ENCODE results near the gene GTF2H3. TPM values are rescaled to one million over a fixed set of nuclear protein-coding genes. Genes with fewer than 3 reads are reported as not detected.

GTF2H3 gene
- polyA plus RNA-seq, 1 of the 3 experiments (the other 2 are of a cell fraction) = 22.4 TPM

GRCh38 chr12:123705935-123706334 is 72.3 kb downstream of the GTF2H3 start:
- H3K27ac ChIP-seq (ENCODE audit: low read depth in 2 of 2, low read length in 1 of 2) = no peak overlapping the region
- POLR2A ChIA-PET = no interaction called here
- CTCF ChIA-PET = no interaction called here
- no peaks in the 10 kb centered on the region for H3K27me3 ChIP-seq (ENCODE audit: insufficient read depth)
- 75% methylated on average over 3 of the region's 3 CpGs for WGBS (ENCODE audit: low lambda C conversion rate)
- peaks cover 3% of the 10 kb centered on the region for H3F3A ChIP-seq (replicated peaks; ENCODE audit: insufficient read depth)
- H3K4me3 ChIP-seq (ENCODE audit: low read depth in 2 of 2, low read length in 1 of 2) = no peak overlapping the region
- H3K9me3 ChIP-seq = no peaks in the 10 kb centered on the region
- DNase-seq = peak; percentile 25
- no peak for TF ChIP-seq NFIC (IDR thresholded peaks at IDR 0.05; ENCODE audit: borderline replicate concordance)
- TF ChIP-seq EZH2phosphoT487 (IDR thresholded peaks at IDR 0.05; ENCODE audit: borderline replicate concordance, low read depth) = no peak
- no peak for TF ChIP-seq IRF3 (IDR thresholded peaks at IDR 0.05; ENCODE audit: low read depth, low read length)
- TF ChIP-seq POLR2AphosphoS5 (IDR thresholded peaks at IDR 0.05; ENCODE audit: low read depth, low read length) = no peak
- TF ChIP-seq MEF2A (IDR thresholded peaks at IDR 0.05; ENCODE audit: borderline replicate concordance, low read depth) = no peak
- H4K20me1 ChIP-seq (ENCODE audit: insufficient read depth) = no peaks in the 10 kb centered on the region
- H3K9ac ChIP-seq = no peak overlapping the region
- no peak overlapping the region for H3K4me2 ChIP-seq
- H3K79me2 ChIP-seq (ENCODE audit: insufficient read depth) = no peaks in the 10 kb centered on the region
- peaks cover 4 to 28% of the 10 kb centered on the region in 2 experiments for H3K36me3 ChIP-seq (replicated peaks in 1 of 2; ENCODE audit: control insufficient read depth in 1 of 2, insufficient read depth in 2 of 2, low read length in 1 of 2)
- H3K4me1 ChIP-seq (ENCODE audit: control insufficient read depth in 1 of 2, insufficient read depth in 2 of 2, low read depth in 1 of 2, low read length in 1 of 2) = no peaks in the 10 kb centered on the region
- no peaks in the 10 kb centered on the region for H3K9me2 ChIP-seq
- H2AFZ ChIP-seq (ENCODE audit: low read depth) = no peak overlapping the region

- H3F3A ChIP-seq (replicated peaks; ENCODE audit: insufficient read depth) = peaks cover 3% of the 10 kb centered on the region
- no peaks in the 10 kb centered on the region for H3K4me1 ChIP-seq (ENCODE audit: control insufficient read depth in 1 of 2, insufficient read depth in 2 of 2, low read depth in 1 of 2, low read length in 1 of 2)
- no peaks in the 10 kb centered on the region for H4K20me1 ChIP-seq (ENCODE audit: insufficient read depth)
- DNase-seq = no peak
- H3K27me3 ChIP-seq (ENCODE audit: insufficient read depth) = no peaks in the 10 kb centered on the region
- no peaks in the 10 kb centered on the region for H3K9me2 ChIP-seq
- H3K27ac ChIP-seq (ENCODE audit: low read depth in 2 of 2, low read length in 1 of 2) = no peak overlapping the region
- peaks cover 2% of the 10 kb centered on the region; the same call in 1 of the 2 replicates for H3K79me2 ChIP-seq (ENCODE audit: insufficient read depth)
- H2AFZ ChIP-seq (ENCODE audit: low read depth) = no peak overlapping the region
- H3K4me3 ChIP-seq (ENCODE audit: low read depth in 2 of 2, low read length in 1 of 2) = no peak overlapping the region
- ChIA-PET POLR2A (no interaction called here), CTCF (no interaction called here)
- no peaks in the 10 kb centered on the region for H3K9me3 ChIP-seq
- no peak overlapping the region for H3K4me2 ChIP-seq
- no peak overlapping the region for H3K9ac ChIP-seq
- peaks cover 4 to 24% of the 10 kb centered on the region in 2 experiments for H3K36me3 ChIP-seq (replicated peaks in 1 of 2; ENCODE audit: control insufficient read depth in 1 of 2, insufficient read depth in 2 of 2, low read length in 1 of 2)
- WGBS (ENCODE audit: low lambda C conversion rate) = 98% methylated on average over 4 of the region's 4 CpGs
- TF ChIP-seq NFIC (IDR thresholded peaks at IDR 0.05; ENCODE audit: borderline replicate concordance) (no peak), POLR2AphosphoS5 (IDR thresholded peaks at IDR 0.05; ENCODE audit: low read depth, low read length) (no peak), RXRA (IDR thresholded peaks at IDR 0.05; ENCODE audit: borderline replicate concordance, low read depth) (no peak), REST (IDR thresholded peaks at IDR 0.05; ENCODE audit: low read depth, low read length) (no peak), FOXM1 (IDR thresholded peaks at IDR 0.05; ENCODE audit: low read depth) (no peak), PBX3 (IDR thresholded peaks at IDR 0.05) (no peak), FOXJ3 (CRISPR knock-in tag; IDR thresholded peaks at IDR 0.05) (no peak), NRF1 (IDR thresholded peaks at IDR 0.05; ENCODE audit: low read depth, low read length) (no peak), MAX (IDR thresholded peaks at IDR 0.05; ENCODE audit: low read depth) (no peak), EZH2phosphoT487 (IDR thresholded peaks at IDR 0.05; ENCODE audit: borderline replicate concordance, low read depth) (no peak), USF1 (IDR thresholded peaks at IDR 0.05; ENCODE audit: borderline replicate concordance, low read depth) (no peak), IRF3 (IDR thresholded peaks at IDR 0.05; ENCODE audit: low read depth, low read length) (no peak), USF2 (IDR thresholded peaks at IDR 0.05; ENCODE audit: borderline replicate concordance, low read depth, low read length) (no peak), CTCF (IDR thresholded peaks at IDR 0.05) (no peak)
Observed at GRCh38 chr12:123707466-123707865, 73.8 kb downstream of the GTF2H3 start.

Data from SK-N-SH (cell line).